ENCODE data around the gene KRT9.
"Not testable (repeated sequence)": the region's sequence is repeated elsewhere in the genome, so short reads cannot be mapped to it uniquely, and the experiment has no call there.

- TF ChIP-seq, protein P1, sequence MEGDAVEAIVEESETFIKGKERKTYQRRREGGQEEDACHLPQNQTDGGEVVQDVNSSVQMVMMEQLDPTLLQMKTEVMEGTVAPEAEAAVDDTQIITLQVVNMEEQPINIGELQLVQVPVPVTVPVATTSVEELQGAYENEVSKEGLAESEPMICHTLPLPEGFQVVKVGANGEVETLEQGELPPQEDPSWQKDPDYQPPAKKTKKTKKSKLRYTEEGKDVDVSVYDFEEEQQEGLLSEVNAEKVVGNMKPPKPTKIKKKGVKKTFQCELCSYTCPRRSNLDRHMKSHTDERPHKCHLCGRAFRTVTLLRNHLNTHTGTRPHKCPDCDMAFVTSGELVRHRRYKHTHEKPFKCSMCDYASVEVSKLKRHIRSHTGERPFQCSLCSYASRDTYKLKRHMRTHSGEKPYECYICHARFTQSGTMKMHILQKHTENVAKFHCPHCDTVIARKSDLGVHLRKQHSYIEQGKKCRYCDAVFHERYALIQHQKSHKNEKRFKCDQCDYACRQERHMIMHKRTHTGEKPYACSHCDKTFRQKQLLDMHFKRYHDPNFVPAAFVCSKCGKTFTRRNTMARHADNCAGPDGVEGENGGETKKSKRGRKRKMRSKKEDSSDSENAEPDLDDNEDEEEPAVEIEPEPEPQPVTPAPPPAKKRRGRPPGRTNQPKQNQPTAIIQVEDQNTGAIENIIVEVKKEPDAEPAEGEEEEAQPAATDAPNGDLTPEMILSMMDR (IDR thresholded peaks at IDR 0.05; ENCODE audit: low read length), result not testable (repeated sequence)
- TF ChIP-seq EZH2 (IDR thresholded peaks at IDR 0.05; ENCODE audit: borderline replicate concordance, low read length), result not testable (repeated sequence)
These were observed 29.1 kb downstream of the KRT9 start for GRCh38 chr17:41542786-41543185.
